Vagina (tissue), 2 donors: ENCODE measurements around the gene RCAN1.

ENCODE experiments used
- CTCF ChIP-seq, 3 experiments: fragments of 450-650 bp in 2 of 3; fragments of 200-600 bp in 1 of 3; sonication (generic) in 1 of 3; IDR thresholded peaks; one replicate each; pipeline ENCODE4 v1.5.1; 2017 to 2019; ENCODE audit warnings: antibody characterized with exemption in 3 of 3, mild to moderate bottlenecking in 2 of 3, moderate library complexity in 2 of 3
- POLR2A ChIP-seq, 2 donors: fragments of 450-650 bp; IDR thresholded peaks; one replicate each; pipeline ENCODE4 v1.6.1; 2017; ENCODE audit warnings: antibody characterized with exemption in 2 of 2, mild to moderate bottlenecking in 2 of 2, moderate library complexity in 2 of 2
- POLR2AphosphoS5 ChIP-seq, 2 donors: sonication (generic); formaldehyde crosslinking; IDR thresholded peaks; one replicate each; pipeline ENCODE4 v1.9.0; 2017; ENCODE audit warnings: antibody characterized with exemption in 2 of 2, mild to moderate bottlenecking in 2 of 2, low read depth in 1 of 2; ENCODE audit not compliant: insufficient read depth in 1 of 2

- TF ChIP-seq POLR2AphosphoS5 (IDR thresholded peaks at IDR 0.05; ENCODE audit: insufficient read depth in 1 of 2, low read depth in 1 of 2), result no peak
- TF ChIP-seq CTCF (IDR thresholded peaks at IDR 0.05), result no peak
- TF ChIP-seq POLR2A (IDR thresholded peaks at IDR 0.05), result no peak
Observed at GRCh38 chr21:34531399-34531798, 83.5 kb downstream of the RCAN1 start.
